Trophoblast cell (in vitro differentiated cells and primary cell): ENCODE results near the gene ASMT.

Experiments used
- DNase-seq, 2 donors: peaks; one replicate each; pipeline ENCODE4 v3.0.0-alpha.2; 2016
- H2AFZ ChIP-seq: 2 replicates; pipeline ENCODE4 v1.6.1; 2013; ENCODE audit warnings: low read length, moderate library complexity, mild to moderate bottlenecking; ENCODE audit not compliant: insufficient read depth, poor library complexity
- H2AK5ac ChIP-seq: 2 replicates; pipeline ENCODE4 v1.6.1; 2013; ENCODE audit warnings: mild to moderate bottlenecking, low read length
- H2BK120ac ChIP-seq: 2 replicates; pipeline ENCODE4 v1.6.1; 2013; ENCODE audit warnings: low read length, mild to moderate bottlenecking, moderate library complexity; ENCODE audit not compliant: insufficient read depth, poor library complexity
- H2BK12ac ChIP-seq: 2 replicates; pipeline ENCODE4 v1.6.1; 2013; ENCODE audit warnings: mild to moderate bottlenecking, low read length, moderate library complexity
- H2BK5ac ChIP-seq: 2 replicates; pipeline ENCODE4 v1.6.1; 2013; ENCODE audit warnings: low read length, low read depth, moderate library complexity, mild to moderate bottlenecking; ENCODE audit not compliant: poor library complexity
- H3K14ac ChIP-seq: 2 replicates; pipeline ENCODE4 v1.6.1; 2013; ENCODE audit warnings: mild to moderate bottlenecking, low read length
- H3K18ac ChIP-seq: 2 replicates; pipeline ENCODE4 v1.6.1; 2013; ENCODE audit warnings: mild to moderate bottlenecking, low read length
- H3K23ac ChIP-seq: 2 replicates; pipeline ENCODE4 v1.6.1; 2013; ENCODE audit warnings: low read length
- H3K27ac ChIP-seq: 2 replicates; pipeline ENCODE4 v1.5.1; 2013; ENCODE audit warnings: low read depth, mild to moderate bottlenecking, inconsistent platforms, low read length, moderate library complexity
- H3K27me3 ChIP-seq: 2 replicates; pipeline ENCODE4 v1.6.1; 2013; ENCODE audit warnings: inconsistent platforms, mild to moderate bottlenecking, low read length, moderate library complexity; ENCODE audit not compliant: insufficient read depth
- H3K36me3 ChIP-seq, 2 experiments: 1 replicate in 1 of 2; 2 replicates in 1 of 2; pipeline ENCODE4 v1.6.1; 2013; ENCODE audit warnings: low read length in 2 of 2, mild to moderate bottlenecking in 2 of 2, moderate library complexity in 1 of 2; ENCODE audit not compliant: insufficient read depth in 2 of 2, control insufficient read depth in 1 of 2
- H3K4ac ChIP-seq: 2 replicates; pipeline ENCODE4 v1.6.1; 2013; ENCODE audit warnings: low read depth, mild to moderate bottlenecking, low read length, moderate library complexity
- H3K4me1 ChIP-seq, 2 experiments: 1 replicate in 1 of 2; 2 replicates in 1 of 2; pipeline ENCODE4 v1.6.1; 2013; ENCODE audit warnings: low read length in 2 of 2, mild to moderate bottlenecking in 2 of 2, moderate library complexity in 1 of 2; ENCODE audit not compliant: insufficient read depth in 2 of 2, control insufficient read depth in 1 of 2
- H3K4me2 ChIP-seq: 2 replicates; pipeline ENCODE4 v1.6.1; 2013; ENCODE audit warnings: inconsistent platforms, mild to moderate bottlenecking, low read length, moderate library complexity
- H3K4me3 ChIP-seq: 2 replicates; pipeline ENCODE4 v1.5.1; 2013; ENCODE audit warnings: mild to moderate bottlenecking, low read depth, low read length, inconsistent platforms
- H3K79me1 ChIP-seq: one replicate; pipeline ENCODE4 v1.6.1; 2013; ENCODE audit warnings: low read length
- H3K79me2 ChIP-seq: 2 replicates; pipeline ENCODE4 v1.6.1; 2013; ENCODE audit warnings: low read length, mild to moderate bottlenecking; ENCODE audit not compliant: control insufficient read depth, insufficient read depth, poor library complexity
- H3K9ac ChIP-seq: 2 replicates; pipeline ENCODE4 v1.6.1; 2013; ENCODE audit warnings: mild to moderate bottlenecking, low read length
- H3K9me3 ChIP-seq: 2 replicates; pipeline ENCODE4 v1.6.1; 2013; ENCODE audit warnings: low read depth, mild to moderate bottlenecking, control low read depth, inconsistent platforms, low read length; ENCODE audit not compliant: insufficient read depth
- H4K12ac ChIP-seq: 2 replicates; pipeline ENCODE4 v1.6.1; 2013; ENCODE audit warnings: low read depth, mild to moderate bottlenecking, low read length, moderate library complexity
- H4K8ac ChIP-seq: 2 replicates; pipeline ENCODE4 v1.6.1; 2013; ENCODE audit warnings: low read depth, mild to moderate bottlenecking, low read length, moderate library complexity
- H4K91ac ChIP-seq: one replicate; pipeline ENCODE4 v1.6.1; 2013; ENCODE audit warnings: low read depth, mild to moderate bottlenecking, low read length, moderate library complexity
- WGBS: extraction: QIAGEN DNeasy Blood & Tissue Kit; methylation state at CpG from one replicate; pipeline ENCODE4 v1.1.7; 2013; ENCODE audit warnings: missing lambda C conversion rate; ENCODE audit not compliant: insufficient read length, insufficient coverage; ENCODE audit errors: extremely low coverage; 5-methylcytosine and 5-hydroxymethylcytosine counted together

Gene ASMT

DNA sequence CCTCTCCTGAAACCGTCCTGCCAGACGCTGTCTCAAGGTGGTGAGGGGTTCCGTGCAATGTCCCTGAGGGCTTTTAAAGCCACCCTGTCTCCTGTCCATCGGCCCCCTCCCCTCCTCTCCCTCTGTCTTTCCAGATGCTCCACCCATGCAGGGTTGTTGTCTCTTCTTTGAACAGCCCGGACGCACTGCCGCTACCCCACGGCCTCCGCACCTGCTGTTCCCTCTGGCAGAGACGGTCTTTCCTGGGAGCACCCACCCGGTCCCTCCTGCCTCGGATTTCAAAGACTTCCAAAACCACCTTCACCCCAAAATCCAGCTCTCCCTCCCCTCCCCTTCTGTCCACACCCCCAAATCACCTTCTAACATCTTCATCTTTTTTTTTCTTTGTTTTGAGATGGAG lies 4.1 kb upstream of the ASMT start:
- no peak overlapping the region for H3K4ac ChIP-seq
- H2BK12ac ChIP-seq, result no peak overlapping the region
- peaks cover 5% of the 10 kb centered on the region for H3K79me2 ChIP-seq
- no CpG with 5 or more reads among the region's 12 CpGs for WGBS
- H2AK5ac ChIP-seq, result no peak overlapping the region
- no peak overlapping the region for H3K27ac ChIP-seq
- no peak for DNase-seq
- H3K4me1 ChIP-seq, result peaks cover 17 to 18% of the 10 kb centered on the region in 2 experiments
- no peaks in the 10 kb centered on the region for H3K27me3 ChIP-seq
- peak overlapping the region; percentile 46 for H4K8ac ChIP-seq
- no peak overlapping the region for H2BK5ac ChIP-seq
- H4K12ac ChIP-seq, result no peak overlapping the region
- no peak overlapping the region for H3K9ac ChIP-seq
- no peak overlapping the region for H3K4me3 ChIP-seq
- H3K18ac ChIP-seq, result no peak overlapping the region
- no peak overlapping the region for H3K4me2 ChIP-seq
- no peak overlapping the region for H2AFZ ChIP-seq
- H3K23ac ChIP-seq, result no peak overlapping the region
- no peak overlapping the region for H4K91ac ChIP-seq
- H3K14ac ChIP-seq, result no peak overlapping the region
- no peaks in the 10 kb centered on the region for H3K9me3 ChIP-seq
- peaks cover 10% of the 10 kb centered on the region for H3K79me1 ChIP-seq
- peaks cover 0 to 2% of the 10 kb centered on the region in 2 experiments for H3K36me3 ChIP-seq
- no peak overlapping the region for H2BK120ac ChIP-seq

DNA sequence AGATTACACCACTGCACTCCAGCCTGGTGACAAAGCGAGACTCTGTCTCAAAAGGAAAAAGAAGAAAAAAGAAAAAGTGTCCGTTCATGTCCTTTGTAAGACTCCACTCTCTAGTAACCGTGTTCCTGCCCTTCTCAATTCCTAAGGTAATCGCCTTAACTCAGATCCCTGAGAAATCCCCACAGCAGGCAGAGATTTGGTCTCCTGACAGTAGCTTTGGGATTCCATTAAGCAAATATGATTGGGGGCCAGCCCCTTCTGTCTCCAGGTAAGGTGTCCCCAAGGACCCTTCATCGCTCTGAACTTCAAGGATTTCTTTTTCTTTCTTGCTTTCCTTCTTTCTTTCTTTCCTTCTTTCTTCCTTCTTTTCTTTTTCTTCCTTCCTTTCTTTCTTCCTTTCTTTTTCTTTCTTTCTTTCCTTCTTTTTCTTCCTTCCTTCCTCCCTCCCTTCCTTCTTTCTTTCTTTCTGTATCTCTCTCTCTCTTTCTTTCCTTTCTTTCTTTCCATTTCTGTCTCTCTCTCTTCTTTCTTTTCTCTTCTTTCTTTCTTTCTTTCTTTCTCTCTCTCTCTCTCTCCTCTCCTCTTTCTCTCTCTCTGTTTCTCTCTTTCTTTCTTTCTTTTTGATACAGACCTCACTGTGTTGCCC lies 2.1 kb upstream of the ASMT start:
- Histone ChIP-seq H4K12ac (no peak overlapping the region), H2AK5ac (no peak overlapping the region), H3K9ac (no peak overlapping the region), H3K4me1 (peaks cover 17 to 18% of the 10 kb centered on the region in 2 experiments), H3K79me2 (peaks cover 5% of the 10 kb centered on the region), H3K27me3 (no peaks in the 10 kb centered on the region), H4K91ac (no peak overlapping the region), H3K27ac (no peak overlapping the region), H3K4me3 (no peak overlapping the region), H3K23ac (no peak overlapping the region), H3K79me1 (peaks cover 10% of the 10 kb centered on the region), H2BK5ac (no peak overlapping the region), H4K8ac (no peak overlapping the region), H2BK12ac (no peak overlapping the region), H2BK120ac (no peak overlapping the region), H3K4ac (no peak overlapping the region), H3K36me3 (no peaks in the 10 kb centered on the region), H3K4me2 (no peak overlapping the region), H2AFZ (no peak overlapping the region), H3K14ac (no peak overlapping the region), H3K18ac (no peak overlapping the region), H3K9me3 (no peaks in the 10 kb centered on the region)
- no peak for DNase-seq
- WGBS, result no CpG with 5 or more reads among the region's 5 CpGs

DNA sequence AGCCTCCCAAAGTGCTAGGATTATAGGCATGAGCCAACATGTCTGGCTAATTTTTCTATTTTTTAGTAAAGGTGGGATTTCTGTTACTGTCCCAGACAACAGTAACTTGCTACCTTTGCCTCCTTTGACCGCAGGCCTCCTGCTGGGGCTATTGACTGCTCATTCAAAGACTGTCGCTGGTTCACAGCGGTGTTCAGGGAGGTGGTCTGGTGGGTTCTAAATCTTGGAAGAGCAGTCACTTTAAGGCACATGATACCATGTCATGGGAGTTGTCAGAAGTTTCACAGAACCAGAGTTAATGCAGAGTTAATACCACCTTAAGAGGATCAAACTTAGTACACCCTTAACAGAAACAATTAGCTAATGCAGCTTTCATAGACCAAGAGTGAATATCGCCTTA lies 3.8 kb downstream of the ASMT start:
- no peak overlapping the region for H3K9ac ChIP-seq
- H4K12ac ChIP-seq, result no peak overlapping the region
- H4K91ac ChIP-seq, result no peak overlapping the region
- H2AFZ ChIP-seq, result no peak overlapping the region
- no peak overlapping the region for H2BK120ac ChIP-seq
- H2AK5ac ChIP-seq, result no peak overlapping the region
- no peaks in the 10 kb centered on the region for H3K27me3 ChIP-seq
- no peak overlapping the region for H3K27ac ChIP-seq
- no peak overlapping the region for H3K4me2 ChIP-seq
- H3K23ac ChIP-seq, result no peak overlapping the region
- DNase-seq, result no peak
- no peaks in the 10 kb centered on the region for H3K9me3 ChIP-seq
- no peak overlapping the region for H3K4me3 ChIP-seq
- H2BK12ac ChIP-seq, result no peak overlapping the region
- no peaks in the 10 kb centered on the region for H3K36me3 ChIP-seq
- H4K8ac ChIP-seq, result no peak overlapping the region
- H3K79me1 ChIP-seq, result no peaks in the 10 kb centered on the region
- no peak overlapping the region for H3K18ac ChIP-seq
- H2BK5ac ChIP-seq, result no peak overlapping the region
- no peaks in the 10 kb centered on the region for H3K79me2 ChIP-seq
- H3K4ac ChIP-seq, result no peak overlapping the region
- H3K4me1 ChIP-seq, result no peaks in the 10 kb centered on the region
- WGBS, result no CpG with 5 or more reads among the region's 4 CpGs
- H3K14ac ChIP-seq, result no peak overlapping the region

DNA sequence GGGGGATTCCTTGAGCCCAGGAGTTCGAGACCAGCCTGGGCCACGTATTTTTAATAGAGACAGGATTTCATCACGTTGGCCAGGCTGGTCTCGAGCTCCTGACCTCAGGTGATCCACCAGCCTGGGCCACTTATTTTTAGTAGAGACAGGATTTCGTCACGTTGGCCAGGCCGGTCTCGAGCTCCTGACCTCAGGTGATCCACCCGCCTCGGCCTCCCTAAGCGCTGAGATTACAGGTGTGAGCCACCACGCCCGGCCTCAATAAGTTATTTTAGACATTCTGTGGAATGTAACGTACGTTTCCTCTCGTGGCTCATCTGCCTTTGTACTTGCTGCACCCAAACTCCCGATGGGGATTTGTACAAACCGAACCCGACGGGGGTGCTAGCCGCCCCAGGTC lies 8.8 kb downstream of the ASMT start:
- H3K9me3 ChIP-seq, result no peaks in the 10 kb centered on the region
- no peak overlapping the region for H3K27ac ChIP-seq

More for the DNA sequence above, 8.8 kb downstream of the ASMT start:
- no peak overlapping the region for H3K9ac ChIP-seq
- DNase-seq, result peak; percentile 75 to 86
- no peak overlapping the region for H4K8ac ChIP-seq
- no peak overlapping the region for H2BK12ac ChIP-seq
- H3K18ac ChIP-seq, result no peak overlapping the region
- H2AFZ ChIP-seq, result no peak overlapping the region
- H4K91ac ChIP-seq, result no peak overlapping the region
- no peak overlapping the region for H3K4me2 ChIP-seq
- H3K36me3 ChIP-seq, result no peaks in the 10 kb centered on the region
- H3K79me2 ChIP-seq, result no peaks in the 10 kb centered on the region
- no peaks in the 10 kb centered on the region for H3K4me1 ChIP-seq
- WGBS, result no CpG with 5 or more reads among the region's 21 CpGs
- no peak overlapping the region for H4K12ac ChIP-seq
- no peak overlapping the region for H3K4ac ChIP-seq
- H2BK5ac ChIP-seq, result no peak overlapping the region
- no peaks in the 10 kb centered on the region for H3K27me3 ChIP-seq
- no peak overlapping the region for H2BK120ac ChIP-seq
- no peak overlapping the region for H3K4me3 ChIP-seq
- H3K79me1 ChIP-seq, result no peaks in the 10 kb centered on the region
- H3K23ac ChIP-seq, result no peak overlapping the region
- H2AK5ac ChIP-seq, result no peak overlapping the region
- H3K14ac ChIP-seq, result no peak overlapping the region
